SKM-1 (cell line): Measurements from ENCODE around the gene TPGS2.
A peak's percentile ranks its signal among the peaks of the same experiment; 100 is the strongest.
"Not testable (repeated sequence)": the region's sequence is repeated elsewhere in the genome, so short reads cannot be mapped to it uniquely, and the experiment has no call there.

ENCODE experiments used
- DNase-seq: peaks from one replicate; lab custom pipeline; 2025; ENCODE audit not compliant: unreplicated experiment; lab: John Stamatoyannopoulos, UW

TPGS2 gene

DNA sequence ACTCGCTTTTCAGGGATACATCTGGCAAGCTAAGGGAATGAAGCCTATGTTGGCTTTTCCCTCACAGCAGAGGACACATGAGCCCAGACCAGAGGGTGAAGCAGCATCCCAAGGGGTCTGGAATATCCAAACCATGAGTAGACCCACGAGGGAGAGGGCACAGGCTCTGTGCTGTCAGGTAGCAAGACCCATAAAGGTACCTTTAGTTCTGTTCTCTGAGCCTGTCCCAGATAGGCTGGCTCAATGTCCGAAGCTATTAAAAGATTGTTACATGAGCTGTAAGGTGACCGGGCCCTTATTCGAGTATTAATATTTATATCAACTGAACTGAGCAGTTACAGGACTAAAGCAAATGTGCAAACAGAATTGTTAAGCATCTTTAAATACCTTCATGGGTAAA is 52.2 kb downstream of the TPGS2 start:
- no peak for DNase-seq

DNA sequence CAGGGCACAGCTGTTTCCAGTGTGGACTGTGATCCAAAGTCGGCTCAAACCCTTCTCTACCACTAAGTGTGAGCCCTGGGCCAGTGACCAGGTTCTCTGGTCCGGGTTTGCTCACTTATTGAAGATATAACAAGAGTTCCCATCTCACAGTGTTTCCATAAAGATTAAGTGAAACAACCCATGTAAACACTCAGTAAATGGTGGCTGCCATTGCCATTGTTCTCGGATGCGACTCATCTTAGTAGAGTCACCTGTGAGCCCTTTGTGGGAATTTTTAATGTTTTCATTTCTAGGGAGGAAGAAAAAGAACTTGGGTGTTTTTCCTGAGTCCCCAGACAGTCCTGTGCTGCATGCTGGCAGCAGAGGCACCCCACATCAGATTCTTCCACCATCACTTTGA is 53.4 kb downstream of the TPGS2 start:
- no peak for DNase-seq

DNA sequence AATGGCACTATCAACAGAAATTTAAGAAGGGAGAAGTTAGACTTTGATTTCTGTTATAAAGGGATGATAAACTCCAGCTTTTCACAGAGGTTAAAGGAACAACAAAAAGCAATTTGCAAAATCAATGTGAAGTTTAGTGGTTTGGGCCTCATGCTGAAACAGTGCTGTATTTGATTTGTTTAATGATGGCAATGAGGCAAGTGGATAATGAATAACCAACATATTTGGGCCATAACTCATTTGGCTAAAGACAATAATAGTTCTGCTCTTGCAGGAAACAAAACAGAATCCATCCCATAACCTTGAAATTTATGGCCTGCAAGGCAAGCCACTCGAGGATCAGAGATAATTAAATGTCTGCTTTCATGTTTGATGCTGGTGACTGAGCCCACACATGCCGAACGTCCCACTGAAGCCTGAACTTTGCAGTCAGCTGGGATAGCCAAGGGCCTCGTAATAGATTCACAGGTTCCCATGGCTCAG is 56.5 kb downstream of the TPGS2 start:
- no peak for DNase-seq

DNA sequence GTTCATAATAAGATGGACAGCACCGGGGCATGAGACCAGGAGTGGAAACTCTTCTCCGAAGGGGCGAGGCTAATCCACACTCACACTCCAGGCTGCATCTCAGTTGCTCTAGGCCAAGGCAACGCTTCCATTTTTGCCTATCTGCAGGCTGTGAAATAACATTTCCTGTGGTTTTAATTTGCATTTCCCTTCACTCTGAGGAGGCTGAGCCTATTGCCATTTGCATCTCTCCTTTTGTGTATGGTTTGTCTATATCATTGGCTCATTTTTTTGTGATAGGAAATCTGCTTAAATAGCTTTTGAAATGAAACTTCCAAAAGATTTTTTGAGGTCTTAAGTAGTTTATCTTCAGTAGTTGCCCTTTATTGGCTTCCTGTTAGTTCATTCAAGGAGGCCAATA is 57.6 kb downstream of the TPGS2 start:
- DNase-seq: no peak

DNA sequence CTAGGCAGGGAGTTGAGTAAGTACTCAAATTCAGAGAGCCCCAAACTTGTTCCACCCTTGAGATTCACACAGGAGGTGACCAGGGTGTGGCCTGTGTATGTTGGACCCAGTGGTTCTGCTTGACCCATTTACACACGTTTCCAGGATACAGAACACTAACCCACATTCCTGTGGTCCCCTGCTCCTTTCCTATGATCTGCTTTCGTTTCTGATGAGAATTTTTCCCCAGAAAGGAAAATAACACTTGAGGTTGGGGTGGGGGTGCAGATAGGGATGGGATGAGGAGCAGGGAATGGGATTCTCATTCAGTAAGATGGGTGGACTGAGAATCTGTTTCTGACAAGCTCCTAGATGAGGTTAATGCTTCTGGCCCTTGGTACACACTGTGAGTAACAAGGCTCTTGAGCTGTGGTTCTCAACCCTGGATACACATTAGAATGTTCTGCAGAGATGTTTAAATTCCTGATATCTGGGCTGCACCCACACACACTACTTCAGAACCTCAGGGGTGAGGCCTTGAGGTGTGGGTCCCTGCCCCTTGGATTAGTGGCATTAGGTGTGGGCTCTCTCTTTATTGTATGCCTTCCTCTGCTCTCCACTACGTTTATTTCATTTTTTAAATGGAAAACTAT is 58.4 kb downstream of the TPGS2 start:
- no peak for DNase-seq

DNA sequence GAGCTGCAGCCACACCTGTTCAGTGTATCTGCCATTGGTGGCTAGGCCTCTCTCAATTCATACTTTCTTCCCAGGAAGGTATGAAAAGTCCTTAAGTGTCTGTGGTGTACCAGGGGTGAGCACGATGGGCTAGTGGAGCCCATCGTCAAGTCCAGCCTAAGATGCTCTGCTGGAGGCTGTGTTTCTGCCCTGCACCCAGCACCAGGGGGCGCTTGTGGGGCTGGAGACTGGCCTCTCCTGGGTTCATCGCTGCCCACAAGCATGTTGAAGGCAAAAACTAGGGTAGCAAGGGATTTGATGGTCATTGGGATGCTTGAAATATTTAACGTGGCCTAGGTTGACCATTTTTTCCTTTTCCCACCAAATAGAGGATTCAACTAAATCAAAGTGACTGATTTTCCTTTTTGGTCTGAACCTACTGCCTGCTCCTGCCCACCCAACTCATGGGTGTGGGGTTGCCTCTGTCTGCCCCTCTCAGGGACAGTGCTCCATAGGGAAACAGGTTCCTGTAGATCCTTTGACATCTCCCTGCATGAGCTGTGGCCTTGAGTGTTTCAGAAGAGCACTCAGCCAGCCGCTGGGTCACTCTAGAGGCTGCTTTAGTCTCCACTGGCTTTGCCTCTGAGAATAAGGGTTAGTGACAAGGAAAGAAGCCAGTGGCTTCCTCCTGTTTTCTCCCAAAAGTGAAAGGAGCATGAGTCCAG is 59.0 kb downstream of the TPGS2 start:
- no peak for DNase-seq

DNA sequence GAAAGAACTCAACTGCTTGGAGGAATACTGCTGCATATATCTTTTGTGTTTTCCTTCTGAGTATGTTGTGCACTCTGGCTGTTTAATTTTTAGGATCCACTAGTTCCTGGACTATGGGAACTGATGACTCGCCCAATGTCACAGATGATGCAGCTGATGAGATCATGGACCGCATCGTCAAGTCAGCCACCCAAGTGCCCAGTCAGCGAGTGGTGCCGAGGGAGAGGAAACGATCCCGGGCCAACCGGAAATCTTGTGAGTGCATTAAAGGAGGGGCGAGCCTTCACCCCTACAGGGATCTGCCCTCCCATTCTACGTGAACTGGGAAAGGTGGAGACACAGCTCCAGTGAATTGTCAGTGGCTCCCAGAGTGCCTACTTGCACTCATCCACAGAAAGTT is 59.6 kb downstream of the TPGS2 start:
- no peak for DNase-seq

DNA sequence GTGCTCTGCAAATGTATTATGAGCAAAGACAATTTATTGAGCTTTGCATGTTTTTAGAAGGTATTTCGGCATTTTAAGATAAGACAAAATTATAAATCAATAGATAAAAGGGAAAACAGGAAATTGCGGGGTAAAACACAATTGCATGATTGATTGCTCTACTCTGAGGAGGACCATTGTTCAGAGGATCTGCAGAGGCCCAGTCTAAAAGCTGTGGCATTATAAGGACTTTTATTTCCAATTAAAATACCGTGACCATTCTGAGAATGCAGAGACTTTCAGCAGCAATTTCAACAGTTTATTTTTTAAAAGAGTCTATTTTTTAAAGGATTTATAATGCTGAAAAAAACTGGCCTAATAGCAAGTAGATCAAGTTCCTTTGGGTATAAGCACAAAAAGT is 62.0 kb downstream of the TPGS2 start:
- DNase-seq: no peak

DNA sequence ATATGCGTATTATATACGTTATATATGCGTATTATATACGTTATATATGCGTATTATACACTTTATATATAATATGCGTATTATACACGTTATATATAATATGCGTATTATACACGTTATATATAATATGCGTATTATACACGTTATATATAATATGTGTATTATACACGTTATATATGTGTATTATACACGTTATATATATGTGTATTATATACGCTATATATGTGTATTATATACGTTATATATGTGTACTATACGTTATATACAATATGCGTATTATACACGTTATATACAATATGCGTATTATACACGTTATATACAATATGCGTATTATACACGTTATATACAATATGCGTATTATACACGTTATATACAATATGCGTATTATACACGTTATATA is 65.8 kb downstream of the TPGS2 start:
- not testable (repeated sequence) for DNase-seq

DNA sequence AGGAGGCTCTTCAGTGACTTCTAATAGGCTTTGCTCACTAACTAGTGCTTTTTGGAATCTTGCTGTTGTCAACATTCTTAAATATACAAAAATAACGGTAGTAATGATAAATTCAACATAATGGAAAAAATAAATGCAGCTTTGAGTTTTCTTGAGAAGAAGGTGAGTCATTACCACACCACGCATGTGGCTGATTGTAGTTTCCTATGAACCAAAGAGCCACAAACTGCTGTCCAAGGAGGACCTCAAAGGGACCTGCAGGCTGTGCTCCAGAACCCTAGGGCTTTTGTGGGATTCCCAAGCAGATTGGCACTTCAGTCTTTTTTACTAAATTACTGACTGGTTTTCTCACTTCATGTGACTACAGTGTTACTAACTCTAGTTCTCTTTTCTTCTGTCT is 66.7 kb downstream of the TPGS2 start:
- no peak for DNase-seq

DNA sequence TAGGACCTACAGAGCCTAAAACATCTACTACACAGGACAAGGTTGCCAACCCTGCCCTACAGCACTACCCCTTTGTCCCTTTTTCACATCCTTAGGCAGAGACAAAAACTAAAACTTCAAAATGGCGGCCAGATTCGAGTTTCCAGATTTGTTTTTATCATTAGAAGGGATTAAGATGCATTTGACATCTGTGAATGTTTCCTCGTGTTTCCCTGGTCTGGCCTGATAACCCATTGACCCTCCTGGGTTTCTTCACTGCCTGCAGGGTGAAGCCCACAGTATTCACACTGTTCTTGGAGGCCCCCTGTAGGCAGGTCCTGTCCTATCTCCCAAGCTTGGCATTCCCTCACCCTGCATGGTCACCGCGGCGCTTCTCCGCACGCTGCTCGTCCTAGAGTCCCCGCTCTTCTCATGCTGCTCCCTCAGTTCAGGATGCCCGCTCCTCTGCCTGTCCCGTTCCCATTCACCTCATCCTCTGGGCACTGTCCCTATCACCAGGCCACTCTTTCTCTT is 67.6 kb downstream of the TPGS2 start:
- no peak for DNase-seq

DNA sequence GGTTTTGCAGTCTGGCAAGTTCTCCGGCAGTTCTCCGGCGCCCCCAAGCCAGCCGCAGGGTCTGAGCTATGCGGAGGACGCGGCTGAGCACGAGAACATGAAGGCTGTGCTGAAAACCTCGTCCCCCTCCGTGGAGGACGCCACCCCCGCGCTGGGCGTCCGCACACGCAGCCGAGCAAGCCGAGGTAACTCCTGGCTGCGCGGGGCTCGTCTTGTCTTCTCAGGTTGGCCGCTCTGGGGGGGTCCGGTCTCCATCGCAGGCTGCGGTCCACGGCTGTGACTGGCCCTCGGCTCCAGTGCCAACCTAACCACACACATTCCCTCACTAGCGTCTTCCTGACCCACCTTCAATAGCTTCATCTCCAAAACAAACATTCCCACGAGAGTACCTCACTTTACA is 68.2 kb downstream of the TPGS2 start:
- no peak for DNase-seq

DNA sequence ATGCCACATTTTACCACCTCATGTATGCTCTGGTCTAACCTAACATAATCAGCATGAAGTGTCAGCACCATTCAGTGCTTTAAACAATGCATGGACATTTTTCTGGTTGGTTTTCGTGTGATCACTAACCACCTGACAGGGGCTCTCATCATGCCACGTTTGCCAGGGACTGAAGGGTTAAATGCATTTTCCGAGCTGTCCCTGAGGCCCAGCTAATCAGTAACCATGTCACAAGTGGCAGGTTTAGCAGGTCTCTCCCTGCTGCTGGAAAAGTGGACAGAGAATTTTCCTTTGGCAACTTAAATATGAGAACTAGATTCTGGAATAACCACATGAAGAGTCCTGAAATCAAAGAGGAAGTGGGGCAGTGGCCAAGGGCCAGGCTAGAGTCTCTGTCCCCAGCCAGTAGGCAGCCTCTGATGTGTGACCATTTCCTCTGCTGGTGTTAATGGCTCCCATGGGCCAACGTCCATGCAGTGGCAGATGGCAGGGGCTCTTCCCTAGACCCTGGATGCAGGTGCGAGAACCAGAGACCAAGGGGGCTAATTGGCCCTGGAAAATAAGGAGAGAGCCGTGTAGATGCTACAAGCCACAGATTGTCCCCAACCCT is 69.5 kb downstream of the TPGS2 start:
- DNase-seq: no peak

DNA sequence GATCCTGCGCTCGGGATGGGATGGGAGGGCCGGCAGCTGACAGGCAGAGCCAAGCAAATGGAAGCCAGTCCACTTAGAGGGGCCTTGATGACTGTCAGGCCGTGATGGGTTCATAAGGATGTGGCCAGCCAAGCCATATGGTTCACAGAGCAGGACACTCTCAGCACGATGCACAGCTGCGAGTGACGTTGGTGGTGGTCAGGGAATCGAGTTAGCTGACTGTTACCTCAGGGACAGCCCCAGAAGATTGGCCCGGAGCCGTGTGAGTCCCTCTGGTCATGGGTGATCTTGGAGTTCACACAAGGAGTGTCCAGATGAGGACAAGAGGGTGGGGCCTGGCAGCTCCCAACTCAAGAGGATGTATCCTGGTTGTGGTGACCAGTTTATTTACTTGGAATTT is 70.2 kb downstream of the TPGS2 start:
- DNase-seq: no peak

DNA sequence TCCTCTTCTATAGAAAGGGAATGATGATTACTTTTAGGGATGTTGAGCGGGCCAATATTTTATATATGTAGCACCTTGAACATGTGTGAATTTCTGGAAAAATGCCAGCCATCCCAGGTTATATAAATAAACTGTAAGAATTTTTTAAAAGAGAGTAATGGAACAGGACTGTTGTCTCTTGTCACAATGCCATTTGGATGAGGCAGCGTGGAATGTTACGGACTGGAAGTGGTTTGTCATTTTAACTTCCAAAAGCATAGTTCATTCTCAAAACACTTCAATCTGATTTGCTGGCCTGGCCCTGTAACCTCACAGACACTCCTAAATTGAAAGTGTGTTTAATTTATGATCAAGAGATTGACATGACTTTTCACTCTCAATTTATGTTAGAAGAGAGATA is 70.8 kb downstream of the TPGS2 start:
- DNase-seq: no peak

DNA sequence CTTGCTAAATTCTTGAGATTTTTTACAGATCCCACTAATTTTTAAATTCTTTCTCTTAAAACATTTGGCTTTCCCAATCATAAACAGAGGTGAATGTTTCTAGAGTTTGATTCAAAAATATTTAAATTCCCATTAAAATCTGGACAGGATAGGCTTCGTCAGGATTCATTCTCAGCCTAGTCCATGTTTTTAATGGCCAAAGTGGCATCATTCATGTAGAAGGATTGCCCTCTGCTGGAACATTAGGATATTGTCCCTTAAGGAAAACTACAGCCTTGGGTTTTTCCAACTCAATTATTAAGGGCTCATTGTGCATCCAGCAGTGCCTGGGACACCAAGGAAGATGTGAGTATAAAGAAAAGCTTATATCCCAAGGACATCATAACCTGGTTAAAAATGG is 71.7 kb downstream of the TPGS2 start:
- peak; percentile 8 for DNase-seq

DNA sequence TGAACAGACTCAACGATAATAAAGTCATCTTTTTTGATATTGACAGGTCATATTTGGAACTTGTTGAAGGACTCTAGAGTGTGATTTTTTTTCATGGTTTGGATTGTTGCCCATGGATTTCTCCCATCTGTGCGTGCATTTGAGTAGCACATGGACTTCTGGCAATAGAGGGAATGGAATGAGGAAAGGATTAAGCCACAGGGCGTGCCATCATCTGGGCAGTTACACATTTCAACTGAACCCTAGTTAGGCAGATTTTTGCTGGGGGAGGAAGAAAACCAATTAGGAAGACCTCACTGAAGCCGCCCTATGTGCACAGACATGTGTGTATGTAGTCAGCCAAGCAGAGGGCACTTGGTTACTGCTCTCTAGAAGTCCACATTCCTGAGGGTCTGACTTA is 72.6 kb downstream of the TPGS2 start:
- no peak for DNase-seq

DNA sequence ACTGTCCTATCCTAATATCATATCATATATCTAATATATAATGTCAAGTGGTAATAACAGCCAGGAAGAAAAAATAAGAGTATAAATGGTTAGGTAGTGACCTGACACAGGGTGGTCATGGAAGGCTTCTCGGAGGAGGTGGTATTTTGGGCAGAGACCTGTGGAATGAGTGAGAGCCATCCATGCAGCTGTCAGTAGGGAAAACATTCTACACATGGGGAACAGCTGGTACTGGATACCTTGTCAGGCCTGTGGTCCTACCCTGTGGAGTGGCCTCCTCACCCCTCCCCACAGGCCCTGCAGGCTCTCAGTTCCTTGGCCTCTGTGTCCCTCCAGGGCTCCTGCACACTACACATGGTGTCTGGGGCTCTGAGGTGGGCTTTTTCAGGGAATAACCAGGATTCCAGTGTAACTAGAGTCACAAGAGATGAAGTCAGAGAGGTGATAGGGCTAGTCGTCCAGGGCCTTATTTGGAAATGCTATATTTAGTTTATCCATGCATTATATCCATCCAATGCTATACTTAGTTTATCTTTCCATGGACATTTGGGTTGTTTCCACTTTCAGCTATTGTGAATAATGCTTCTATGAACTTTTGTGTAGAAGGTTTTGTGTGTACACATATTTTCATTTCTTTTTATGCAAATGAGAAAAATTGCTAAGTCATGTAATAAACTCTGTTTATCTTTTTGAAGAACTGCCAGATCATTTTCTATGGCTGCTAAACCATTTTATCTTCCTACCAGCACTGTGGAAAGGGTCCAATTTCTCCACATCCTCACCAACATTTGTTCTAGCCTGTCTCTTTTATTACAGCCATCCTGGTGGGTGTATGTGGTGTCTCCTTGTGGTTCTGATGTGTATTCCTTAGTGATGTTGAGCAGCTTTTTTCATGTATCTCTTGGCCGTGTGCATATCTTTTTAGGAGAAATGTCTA is 75.6 kb downstream of the TPGS2 start:
- DNase-seq: no peak

DNA sequence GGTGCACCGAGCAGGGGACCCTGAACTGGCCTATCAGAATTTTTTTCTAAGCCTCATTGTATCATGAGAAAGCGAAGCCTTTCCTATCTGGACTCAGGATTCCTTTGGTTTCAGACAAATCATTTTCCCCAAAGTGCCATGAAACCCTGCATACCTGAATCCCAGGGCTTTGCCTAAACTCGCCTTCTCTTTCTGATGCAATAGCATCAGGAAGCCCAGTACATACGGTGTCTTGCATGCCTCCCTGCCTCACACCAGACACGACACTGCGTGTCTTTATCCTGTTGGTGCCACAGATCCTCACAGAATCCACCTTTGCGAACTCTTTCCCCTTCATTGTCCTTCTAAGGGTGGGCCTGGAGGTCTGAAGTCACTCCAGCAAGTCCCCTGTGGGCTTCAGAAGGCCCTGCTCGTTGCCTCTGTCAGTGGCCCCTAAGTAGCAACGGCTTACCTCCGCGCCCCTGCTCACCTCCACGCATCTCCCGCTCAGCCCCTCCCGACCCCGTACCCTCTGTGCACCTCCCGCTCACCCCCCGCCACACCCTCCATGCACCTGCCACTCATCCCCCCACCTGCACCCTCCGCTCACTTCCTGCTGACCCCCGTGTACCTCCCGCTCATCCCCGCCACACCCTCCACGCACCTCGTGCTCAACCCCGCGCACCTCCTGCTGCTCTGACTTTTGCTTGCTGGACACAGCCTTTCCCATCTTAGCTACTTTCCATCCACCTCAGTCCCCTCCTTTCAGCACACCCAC is 83.4 kb downstream of the TPGS2 start:
- no peak for DNase-seq

DNA sequence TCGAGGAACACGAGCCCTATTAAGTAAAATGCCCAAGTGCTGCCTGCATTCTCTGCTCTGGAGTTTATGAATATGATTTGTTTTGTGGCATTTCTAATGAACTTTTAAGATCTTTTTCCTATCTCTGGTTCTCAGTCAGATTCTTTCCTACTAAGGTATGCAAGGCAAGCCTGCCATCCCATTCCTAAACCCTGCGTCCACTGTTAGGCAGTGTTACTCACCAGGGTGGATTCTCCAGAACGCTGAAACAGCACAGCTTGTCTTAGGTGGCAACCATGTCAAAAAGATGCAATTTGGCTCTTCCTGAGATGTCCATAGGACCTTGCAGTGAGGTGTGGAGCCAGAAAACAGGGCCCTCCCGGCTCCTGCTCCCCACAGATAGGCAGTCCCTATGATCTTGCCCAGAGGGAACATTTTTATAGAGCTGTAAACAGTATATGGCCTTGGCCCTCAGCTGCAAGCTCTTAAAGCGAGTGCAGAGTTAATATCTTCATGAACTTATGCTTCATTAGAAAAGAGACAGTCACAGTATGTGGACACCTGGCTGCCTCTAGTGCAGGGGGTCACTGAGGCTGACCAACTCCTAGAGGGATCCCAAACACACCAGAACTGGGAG is 84.4 kb downstream of the TPGS2 start:
- DNase-seq: no peak
